22Rv1 (cell line): Measurements from ENCODE around the gene TERB1.

Experiments
- H3K27ac ChIP-seq: fragments of 450-650 bp; 2 replicates; pipeline ENCODE4 v1.5.1; 2017
- ZFX ChIP-seq: fragments of 450-650 bp; IDR thresholded peaks from 2 replicates; pipeline ENCODE4 v1.6.1; 2017; ENCODE audit warnings: antibody characterized with exemption, borderline replicate concordance
- TF ChIP-seq, protein P1 (sequence below): fragments of 450-650 bp; IDR thresholded peaks from 2 replicates; pipeline ENCODE4 v1.5.1; 2017; ENCODE audit warnings: mild to moderate bottlenecking

TERB1 gene, protein sequence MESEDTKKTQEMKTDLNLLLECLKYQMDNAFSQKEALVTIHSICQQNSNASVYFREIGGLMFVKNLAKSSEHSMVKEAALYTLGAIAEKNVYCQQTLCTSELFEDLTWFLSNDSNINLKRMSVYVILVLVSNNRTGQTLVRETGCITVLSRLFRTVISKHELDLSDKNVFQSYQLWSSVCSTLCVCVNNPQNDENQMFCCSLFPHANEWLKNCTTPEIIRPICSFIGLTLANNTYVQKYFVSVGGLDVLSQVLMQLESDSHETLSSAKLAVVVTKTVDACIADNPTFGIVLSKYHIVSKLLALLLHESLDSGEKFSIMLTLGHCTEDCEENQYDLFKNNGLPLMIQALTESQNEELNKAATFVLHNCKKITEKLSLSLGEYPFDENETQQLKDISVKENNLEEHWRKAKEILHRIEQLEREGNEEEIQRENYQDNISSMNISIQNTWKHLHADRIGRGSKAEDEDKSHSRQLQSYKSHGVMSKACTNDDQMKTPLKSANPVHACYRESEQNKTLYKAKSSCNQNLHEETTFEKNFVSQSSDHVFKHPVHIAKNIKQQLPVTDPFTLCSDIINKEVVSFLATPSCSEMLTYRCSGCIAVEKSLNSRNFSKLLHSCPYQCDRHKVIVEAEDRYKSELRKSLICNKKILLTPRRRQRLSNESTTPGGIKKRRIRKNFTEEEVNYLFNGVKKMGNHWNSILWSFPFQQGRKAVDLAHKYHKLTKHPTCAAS

GRCh38 chr16:66801320-66802105 lies at the start of gene TERB1:
TSS of gene TERB1 (minus strand) at chr16:66801584. CDS start at chr16:66796798, 4,786 bp downstream.
- TF ChIP-seq ZFX: no peak
- TF ChIP-seq, protein P1, sequence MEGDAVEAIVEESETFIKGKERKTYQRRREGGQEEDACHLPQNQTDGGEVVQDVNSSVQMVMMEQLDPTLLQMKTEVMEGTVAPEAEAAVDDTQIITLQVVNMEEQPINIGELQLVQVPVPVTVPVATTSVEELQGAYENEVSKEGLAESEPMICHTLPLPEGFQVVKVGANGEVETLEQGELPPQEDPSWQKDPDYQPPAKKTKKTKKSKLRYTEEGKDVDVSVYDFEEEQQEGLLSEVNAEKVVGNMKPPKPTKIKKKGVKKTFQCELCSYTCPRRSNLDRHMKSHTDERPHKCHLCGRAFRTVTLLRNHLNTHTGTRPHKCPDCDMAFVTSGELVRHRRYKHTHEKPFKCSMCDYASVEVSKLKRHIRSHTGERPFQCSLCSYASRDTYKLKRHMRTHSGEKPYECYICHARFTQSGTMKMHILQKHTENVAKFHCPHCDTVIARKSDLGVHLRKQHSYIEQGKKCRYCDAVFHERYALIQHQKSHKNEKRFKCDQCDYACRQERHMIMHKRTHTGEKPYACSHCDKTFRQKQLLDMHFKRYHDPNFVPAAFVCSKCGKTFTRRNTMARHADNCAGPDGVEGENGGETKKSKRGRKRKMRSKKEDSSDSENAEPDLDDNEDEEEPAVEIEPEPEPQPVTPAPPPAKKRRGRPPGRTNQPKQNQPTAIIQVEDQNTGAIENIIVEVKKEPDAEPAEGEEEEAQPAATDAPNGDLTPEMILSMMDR: no peak
- H3K27ac ChIP-seq: no peak within 1 kb of the TSS

DNA sequence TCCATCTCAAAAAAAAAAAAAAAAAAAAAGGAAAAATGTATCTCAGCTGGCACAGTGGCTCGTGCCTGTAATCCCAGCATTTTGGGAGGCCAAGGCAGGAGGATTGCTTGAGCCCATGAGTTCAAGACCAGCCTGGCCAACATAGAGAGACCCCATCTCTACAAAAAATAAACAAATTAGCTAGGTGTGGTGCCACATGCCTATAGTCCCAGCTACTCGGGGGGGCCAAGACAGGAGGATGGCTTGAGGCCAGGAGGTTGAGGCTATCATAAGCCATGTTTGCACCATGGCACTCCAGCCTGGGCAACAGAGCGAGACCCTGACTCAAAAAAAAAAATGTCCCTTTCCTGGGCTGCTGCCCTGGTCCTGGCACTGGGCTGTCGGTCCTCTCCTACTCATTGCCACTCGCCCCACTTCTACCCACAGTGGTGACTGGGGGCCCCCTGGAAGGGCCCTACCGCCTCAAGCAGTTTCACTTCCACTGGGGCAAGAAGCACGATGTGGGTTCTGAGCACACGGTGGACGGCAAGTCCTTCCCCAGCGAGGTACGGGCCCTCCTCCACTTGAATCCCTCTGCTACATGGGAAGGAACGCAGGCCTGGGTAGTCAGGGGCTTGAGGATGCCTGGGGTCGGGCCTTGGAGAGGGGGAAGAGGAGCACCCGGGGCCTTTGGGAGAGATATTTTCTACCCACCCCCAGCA lies 48.9 kb upstream of the TERB1 start:
- H3K27ac ChIP-seq: no peak overlapping the region

GRCh38 chr16:66849549-66849948 lies 48.2 kb upstream of the TERB1 start:
- TF ChIP-seq, protein P1: no peak
- no peak for TF ChIP-seq ZFX
- H3K27ac ChIP-seq: no peak overlapping the region

More for the DNA sequence above, 48.9 kb upstream of the TERB1 start:
- no peak for TF ChIP-seq ZFX
- TF ChIP-seq, protein P1: no peak

DNA sequence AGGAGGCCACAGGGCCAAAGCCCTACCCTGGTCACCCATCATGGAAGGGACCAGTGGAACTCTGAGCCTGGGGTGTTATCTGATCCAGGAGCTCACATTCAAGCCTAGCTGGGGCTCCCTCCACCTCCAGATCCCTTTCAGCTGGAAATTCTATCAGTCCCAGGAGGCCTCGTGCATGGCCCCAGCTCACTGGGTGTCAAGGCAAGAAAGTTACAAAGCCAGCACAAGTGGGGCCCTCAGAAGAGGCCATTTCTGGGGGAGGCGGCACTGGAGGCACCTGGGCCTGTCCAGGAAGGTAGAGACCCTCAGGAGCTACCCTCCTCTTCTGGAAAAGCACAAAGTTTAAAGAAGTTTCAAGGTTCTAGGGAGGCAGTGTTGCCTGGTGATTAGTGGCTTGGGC lies 47.6 kb upstream of the TERB1 start:
- TF ChIP-seq ZFX: no peak
- TF ChIP-seq, protein P1: no peak
- no peak overlapping the region for H3K27ac ChIP-seq

DNA sequence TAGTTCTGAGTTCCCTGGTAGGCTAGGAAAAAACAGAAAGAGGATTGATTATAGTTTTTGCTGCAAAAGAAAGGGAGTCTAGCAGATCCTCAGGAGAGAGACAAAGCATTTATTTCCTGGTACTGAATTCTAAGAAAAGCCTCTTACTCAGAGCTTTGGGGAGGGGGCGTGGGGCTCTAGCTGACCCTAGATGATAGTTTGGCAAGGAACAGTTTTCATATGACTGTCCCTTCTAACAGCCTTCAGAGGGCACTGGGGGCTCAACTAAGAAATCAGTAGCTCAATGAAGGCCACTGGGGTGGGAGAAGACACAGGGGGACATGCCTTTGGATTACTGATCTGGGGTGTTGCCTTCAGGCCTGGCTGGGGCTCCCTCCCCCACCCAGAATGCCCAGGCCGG lies 46.8 kb upstream of the TERB1 start:
- H3K27ac ChIP-seq: no peak overlapping the region
- TF ChIP-seq, protein P1: no peak
- TF ChIP-seq ZFX: no peak

- no peak for TF ChIP-seq ZFX
- TF ChIP-seq, protein P1: no peak
- H3K27ac ChIP-seq: no peak overlapping the region
Observed at GRCh38 chr16:66847533-66848067, 46.2 kb upstream of the TERB1 start.
